Measurements from ENCODE around the gene AKAP17A. TPM values are rescaled to one million over a fixed set of nuclear protein-coding genes. Genes with fewer than 3 reads are reported as not detected.
"Not testable (repeated sequence)": the region's sequence is repeated elsewhere in the genome, so short reads cannot be mapped to it uniquely, and the experiment has no call there.

Gene AKAP17A
- 10 to 100 TPM; 13.3 to 50.1 (median 15.4) TPM for polyA plus RNA-seq

- Mint-ChIP-seq H3K27ac (peak within 1 kb of the TSS; percentile 89 to 97 (median 94)), H3K9me3 (no peaks in the 10 kb centered on the region), H3K27me3 (ENCODE audit: low read depth in 3 of 3) (peaks cover 10 to 29% (median 10%) of the 10 kb centered on the region in 3 donors), H3K4me3 (peak within 1 kb of the TSS; percentile 88 to 93 (median 91)), H3K4me1 (peaks cover 39 to 44% of the 10 kb centered on the region in 2 donors), H3K36me3 (peaks cover 0 to 20% (median 6%) of the 10 kb centered on the region in 3 donors)
- DNase-seq: peak; percentile 98 to 99 (median 98)
These were observed at the start of gene AKAP17A for GRCh38 chrX:1591102-1591862. AKAP17A (plus strand) TSS chrX:1591604; CDS start chrX:1593463, 1,859 bp downstream.

GRCh38 chrX:1542994-1543725, 48.2 kb upstream of the AKAP17A start:
- peaks cover 0 to 6% (median 2%) of the 10 kb centered on the region in 3 donors for H3K27me3 Mint-ChIP-seq (ENCODE audit: low read depth in 3 of 3)
- H3K4me1 Mint-ChIP-seq: peaks cover 4 to 14% of the 10 kb centered on the region in 2 donors
- H3K27ac Mint-ChIP-seq: no peak overlapping the region
- no peaks in the 10 kb centered on the region for H3K36me3 Mint-ChIP-seq
- no peak overlapping the region for H3K4me3 Mint-ChIP-seq
- peaks cover 0 to 7% (median 3%) of the 10 kb centered on the region in 6 donors for H3K9me3 Mint-ChIP-seq
- DNase-seq: no peak

GRCh38 chrX:1545776-1546408, 45.5 kb upstream of the AKAP17A start:
- no peak overlapping the region for H3K4me3 Mint-ChIP-seq

GRCh38 chrX:1546691-1547251, 44.6 kb upstream of the AKAP17A start:
- Mint-ChIP-seq H3K27ac (peak overlapping the region in 3 of 6 donors; percentile 51 to 86 (median 65)), H3K4me1 (peaks cover 14 to 23% of the 10 kb centered on the region in 2 donors), H3K36me3 (no peaks in the 10 kb centered on the region), H3K4me3 (no peak overlapping the region), H3K27me3 (ENCODE audit: low read depth in 3 of 3) (peaks cover 0 to 7% (median 2%) of the 10 kb centered on the region in 3 donors), H3K9me3 (peaks cover 0 to 7% (median 4%) of the 10 kb centered on the region in 6 donors)
- no peak for DNase-seq

More at GRCh38 chrX:1545776-1546408, 45.5 kb upstream of the AKAP17A start:
- Mint-ChIP-seq H3K27me3 (ENCODE audit: low read depth in 3 of 3) (peaks cover 0 to 6% (median 2%) of the 10 kb centered on the region in 3 donors), H3K36me3 (no peaks in the 10 kb centered on the region), H3K4me1 (peaks cover 6 to 14% of the 10 kb centered on the region in 2 donors), H3K27ac (peak overlapping the region; percentile 55 to 87 (median 76)), H3K9me3 (peaks cover 0 to 7% (median 3%) of the 10 kb centered on the region in 6 donors)
- no peak for DNase-seq

- H3K9me3 Mint-ChIP-seq: peaks cover 0 to 2% (median 0%) of the 10 kb centered on the region in 6 donors
- DNase-seq: no peak
These were observed 39.4 kb upstream of the AKAP17A start for GRCh38 chrX:1551959-1552546.

GRCh38 chrX:1554469-1555210, 36.8 kb upstream of the AKAP17A start:
- H3K9me3 Mint-ChIP-seq: peaks cover 0 to 2% (median 0%) of the 10 kb centered on the region in 6 donors
- H3K27me3 Mint-ChIP-seq (ENCODE audit: low read depth in 3 of 3): peaks cover 2 to 3% (median 2%) of the 10 kb centered on the region in 3 donors
- H3K36me3 Mint-ChIP-seq: no peaks in the 10 kb centered on the region
- H3K27ac Mint-ChIP-seq: peak overlapping the region; percentile 89 to 97 (median 92)
- peak overlapping the region; percentile 51 to 81 (median 73) for H3K4me3 Mint-ChIP-seq
- DNase-seq: peak; percentile 47 to 70 (median 64)
- H3K4me1 Mint-ChIP-seq: peaks cover 44 to 46% of the 10 kb centered on the region in 2 donors

More at GRCh38 chrX:1551959-1552546, 39.4 kb upstream of the AKAP17A start:
- H3K4me1 Mint-ChIP-seq: peaks cover 40% of the 10 kb centered on the region in 2 donors
- H3K4me3 Mint-ChIP-seq: peak overlapping the region in 1 of 5 donors; percentile 12
- H3K36me3 Mint-ChIP-seq: no peaks in the 10 kb centered on the region
- H3K27ac Mint-ChIP-seq: peak overlapping the region in 5 of 6 donors; percentile 57 to 85 (median 69)
- H3K27me3 Mint-ChIP-seq (ENCODE audit: low read depth in 3 of 3): peaks cover 1 to 2% (median 2%) of the 10 kb centered on the region in 3 donors

- peaks cover 2 to 3% (median 2%) of the 10 kb centered on the region in 3 donors for H3K27me3 Mint-ChIP-seq (ENCODE audit: low read depth in 3 of 3)
- peaks cover 42 to 46% of the 10 kb centered on the region in 2 donors for H3K4me1 Mint-ChIP-seq
- peak overlapping the region; percentile 89 to 97 (median 92) for H3K27ac Mint-ChIP-seq
- no peak for DNase-seq
- no peaks in the 10 kb centered on the region for H3K36me3 Mint-ChIP-seq
- peaks cover 0 to 2% (median 0%) of the 10 kb centered on the region in 6 donors for H3K9me3 Mint-ChIP-seq
- H3K4me3 Mint-ChIP-seq: peak overlapping the region; percentile 51 to 81 (median 73)
These were observed 36.0 kb upstream of the AKAP17A start for GRCh38 chrX:1555370-1555769.

- Mint-ChIP-seq H3K27ac (peak overlapping the region in 4 of 6 donors; percentile 7 to 83 (median 31)), H3K4me3 (peak overlapping the region in 1 of 5 donors; percentile 15), H3K4me1 (peaks cover 33 to 40% of the 10 kb centered on the region in 2 donors)
- not testable (repeated sequence) for H3K27me3 Mint-ChIP-seq (ENCODE audit: low read depth in 3 of 3); H3K9me3 Mint-ChIP-seq; DNase-seq; H3K36me3 Mint-ChIP-seq
These were observed 34.0 kb upstream of the AKAP17A start for GRCh38 chrX:1557442-1557841.

GRCh38 chrX:1558761-1559468, 32.5 kb upstream of the AKAP17A start:
- no peaks in the 10 kb centered on the region for H3K36me3 Mint-ChIP-seq
- H3K9me3 Mint-ChIP-seq: no peaks in the 10 kb centered on the region
- H3K27me3 Mint-ChIP-seq (ENCODE audit: low read depth in 3 of 3): peaks cover 1 to 2% (median 2%) of the 10 kb centered on the region in 3 donors
- H3K27ac Mint-ChIP-seq: no peak overlapping the region
- peaks cover 26 to 33% of the 10 kb centered on the region in 2 donors for H3K4me1 Mint-ChIP-seq
- no peak overlapping the region for H3K4me3 Mint-ChIP-seq
- no peak for DNase-seq

GRCh38 chrX:1561164-1561563, 30.2 kb upstream of the AKAP17A start:
- Mint-ChIP-seq H3K36me3 (no peaks in the 10 kb centered on the region), H3K27me3 (ENCODE audit: low read depth in 3 of 3) (peaks cover 0 to 5% (median 2%) of the 10 kb centered on the region in 3 donors), H3K4me1 (peaks cover 10 to 16% of the 10 kb centered on the region in 2 donors), H3K9me3 (no peaks in the 10 kb centered on the region), H3K27ac (peak overlapping the region in 2 of 6 donors; percentile 45 to 67), H3K4me3 (no peak overlapping the region)
- no peak for DNase-seq

- not testable (repeated sequence) for H3K4me3 Mint-ChIP-seq; H3K36me3 Mint-ChIP-seq; H3K9me3 Mint-ChIP-seq; DNase-seq; H3K27me3 Mint-ChIP-seq (ENCODE audit: low read depth in 3 of 3)
- Mint-ChIP-seq H3K27ac (peak overlapping the region in 1 of 6 donors; percentile 17), H3K4me1 (peaks cover 7 to 12% of the 10 kb centered on the region in 2 donors)
These were observed 27.3 kb upstream of the AKAP17A start for GRCh38 chrX:1564077-1564476.
